NK-92 treated with Interleukin-12 subunit alpha and Interleukin-12 subunit beta, amount 100 ng/mL, for 24 hours (cell line): ENCODE measurements around the gene OR5A2.
"Not testable (repeated sequence)": the region's sequence is repeated elsewhere in the genome, so short reads cannot be mapped to it uniquely, and the experiment has no call there.

ENCODE experiments used
- DNase-seq: peaks from one replicate; lab custom pipeline; 2025; lab: John Stamatoyannopoulos, UW

OR5A2 gene

GRCh38 chr11:59426361-59427067 is at the start of gene OR5A2:
Gene OR5A2, minus strand, starts transcription at chr11:59426413. Its CDS starts 3,460 bp downstream, at chr11:59422953.
- no peak for DNase-seq

GRCh38 chr11:59475176-59475575 is 49.0 kb upstream of the OR5A2 start:
- no peak for DNase-seq

- DNase-seq: no peak
Observed at GRCh38 chr11:59473015-59473414, 46.8 kb upstream of the OR5A2 start, which contains the start of gene OR4D10. Gene OR4D10, plus strand, starts transcription at chr11:59473315. Its CDS starts 4,115 bp downstream, at chr11:59477430.

- DNase-seq: no peak
Observed at GRCh38 chr11:59463190-59463641, 37.0 kb upstream of the OR5A2 start.

- DNase-seq: no peak
Observed at GRCh38 chr11:59459916-59460315, 33.7 kb upstream of the OR5A2 start.

- no peak for DNase-seq
Observed at GRCh38 chr11:59456661-59457060, 30.4 kb upstream of the OR5A2 start, which contains the start of gene OR4D6. Gene OR4D6, plus strand, starts transcription at chr11:59456961. Its CDS starts 0 bp downstream, at chr11:59456961.

GRCh38 chr11:59448484-59448883 is 22.3 kb upstream of the OR5A2 start:
- DNase-seq: no peak

GRCh38 chr11:59445624-59446023 is 19.4 kb upstream of the OR5A2 start:
- not testable (repeated sequence) for DNase-seq

GRCh38 chr11:59437770-59438169 is 11.6 kb upstream of the OR5A2 start:
- no peak for DNase-seq

GRCh38 chr11:59436169-59436568 is 10.0 kb upstream of the OR5A2 start, which contains the start of gene OR5A1:
Gene OR5A1, plus strand, starts transcription at chr11:59436469. Its CDS starts 6,700 bp downstream, at chr11:59443169.
- no peak for DNase-seq

GRCh38 chr11:59429924-59430516 is 3.8 kb upstream of the OR5A2 start:
- no peak for DNase-seq

GRCh38 chr11:59427068-59427382 is 812 bp upstream of the OR5A2 start:
- no peak for DNase-seq

- DNase-seq: no peak
Observed at GRCh38 chr11:59425131-59425530, 1.1 kb downstream of the OR5A2 start.

GRCh38 chr11:59423835-59424234 is 2.4 kb downstream of the OR5A2 start:
- DNase-seq: no peak

GRCh38 chr11:59418156-59418555 is 8.1 kb downstream of the OR5A2 start:
- no peak for DNase-seq

- no peak for DNase-seq
Observed at GRCh38 chr11:59417023-59417422, 9.2 kb downstream of the OR5A2 start.

- no peak for DNase-seq
Observed at GRCh38 chr11:59416613-59417012, 9.6 kb downstream of the OR5A2 start.

- DNase-seq: no peak
Observed at GRCh38 chr11:59415111-59415510, 11.1 kb downstream of the OR5A2 start.

- DNase-seq: no peak
Observed at GRCh38 chr11:59413646-59414045, 12.6 kb downstream of the OR5A2 start.

GRCh38 chr11:59403546-59403945 is 22.7 kb downstream of the OR5A2 start:
- DNase-seq: no peak

GRCh38 chr11:59401262-59401552 is 25.0 kb downstream of the OR5A2 start:
- no peak for DNase-seq

GRCh38 chr11:59400461-59401261 is 25.6 kb downstream of the OR5A2 start:
- no peak for DNase-seq

GRCh38 chr11:59394186-59394585 is 32.0 kb downstream of the OR5A2 start:
- DNase-seq: no peak
